GM12865 (cell line): ENCODE data around the gene DENND6B.
A peak's percentile ranks its signal among the peaks of the same experiment; 100 is the strongest.

Source experiments
- DNase-seq: peaks from one replicate; pipeline ENCODE4 v3.0.0; 2010; ENCODE audit warnings: low read depth
- H3K4me3 ChIP-seq: 2 replicates; pipeline ENCODE4 v1.5.1; 2011; ENCODE audit warnings: mild to moderate bottlenecking, low read depth, low read length, control low read depth
- CTCF ChIP-seq: IDR thresholded peaks from 2 replicates; pipeline ENCODE4 v1.5.1; 2011; ENCODE audit warnings: low read length, control low read depth, low read depth, inconsistent platforms; ENCODE audit not compliant: insufficient read depth; ENCODE audit errors: missing control alignments

The DENND6B gene

GRCh38 chr22:50361222-50361621, 34.4 kb upstream of the DENND6B start:
- H3K4me3 ChIP-seq: no peak overlapping the region
- TF ChIP-seq CTCF: no peak
- DNase-seq: peak; percentile 54

GRCh38 chr22:50360578-50360977, 33.8 kb upstream of the DENND6B start:
- no peak overlapping the region for H3K4me3 ChIP-seq
- TF ChIP-seq CTCF: no peak
- DNase-seq: no peak

- DNase-seq: no peak
- no peak overlapping the region for H3K4me3 ChIP-seq
- no peak for TF ChIP-seq CTCF
These were observed 30.9 kb upstream of the DENND6B start for GRCh38 chr22:50357756-50358155.

GRCh38 chr22:50357222-50357621, 30.4 kb upstream of the DENND6B start:
- DNase-seq: no peak
- TF ChIP-seq CTCF: no peak

GRCh38 chr22:50356186-50356585, 29.4 kb upstream of the DENND6B start:
- H3K4me3 ChIP-seq: no peak overlapping the region
- TF ChIP-seq CTCF: no peak
- DNase-seq: no peak

More at GRCh38 chr22:50357222-50357621, 30.4 kb upstream of the DENND6B start:
- H3K4me3 ChIP-seq: no peak overlapping the region

GRCh38 chr22:50348058-50348457, 21.2 kb upstream of the DENND6B start:
- no peak for DNase-seq
- no peak for TF ChIP-seq CTCF
- no peak overlapping the region for H3K4me3 ChIP-seq

- no peak for TF ChIP-seq CTCF
- H3K4me3 ChIP-seq: no peak overlapping the region
These were observed 20.3 kb upstream of the DENND6B start for GRCh38 chr22:50347157-50347556.

More at GRCh38 chr22:50347157-50347556, 20.3 kb upstream of the DENND6B start:
- no peak for DNase-seq
